ENCODE measurements around the gene KRTAP10-2.

- TF ChIP-seq POLR2A (IDR thresholded peaks at IDR 0.05) (no peak), CTCF (IDR thresholded peaks at IDR 0.05) (no peak), POLR2AphosphoS5 (IDR thresholded peaks at IDR 0.05) (no peak)
These were observed 6.4 kb upstream of the KRTAP10-2 start for GRCh38 chr21:44557491-44558328.

Data from sigmoid colon (tissue), 4 donors.